HepG2 (cell line): ENCODE data around the gene TCF7L2.

Experiments used
- CREB1 ChIP-seq, 2 experiments: fragments of 450-650 bp in 1 of 2; IDR thresholded peaks; 2 replicates each; pipeline ENCODE4 v1.6.1; 2016 to 2017; ENCODE audit warnings: control low read depth in 1 of 2, mild to moderate bottlenecking in 1 of 2, missing compliant biosample characterization in 1 of 2, missing genetic modification characterization in 1 of 2
- CTCF ChIP-seq: sonication (generic); formaldehyde crosslinking; IDR thresholded peaks from 2 replicates; pipeline ENCODE4 v1.5.0; 2020; ENCODE audit warnings: mild to moderate bottlenecking, missing genetic modification reagents, moderate library complexity
- IRF9 ChIP-seq: sonication (generic); formaldehyde crosslinking; IDR thresholded peaks from 2 replicates; pipeline ENCODE4 v1.8.0; 2022; ENCODE audit warnings: missing genetic modification reagents, mild to moderate bottlenecking, borderline replicate concordance
- POLR2AphosphoS5 ChIP-seq: IDR thresholded peaks from 2 replicates; pipeline ENCODE4 v1.6.1; 2012; ENCODE audit warnings: low read depth, low read length
- REPIN1 ChIP-seq: sonication (generic); formaldehyde crosslinking; IDR thresholded peaks from 2 replicates; pipeline ENCODE4 v1.8.0; 2022; ENCODE audit warnings: missing genetic modification reagents, low read depth, mild to moderate bottlenecking, borderline replicate concordance
- RNF2 ChIP-seq: fragments of 450-650 bp; conservative IDR thresholded peaks from 2 replicates; pipeline ENCODE4 v1.6.1; 2016; ENCODE audit warnings: low read depth
- SUZ12 ChIP-seq: fragments of 150-350 bp; IDR thresholded peaks from 2 replicates; pipeline ENCODE4 v1.6.1; 2014; ENCODE audit warnings: low read depth, low read length
- XRCC5 ChIP-seq: fragments of 200-400 bp; formaldehyde crosslinking; optimal IDR thresholded peaks from 2 replicates; pipeline ENCODE3; 2017; ENCODE audit warnings: mild to moderate bottlenecking, low read length
- ZNF143 ChIP-seq: sonication (generic); formaldehyde crosslinking; IDR thresholded peaks from 2 replicates; pipeline ENCODE4 v1.4.0; 2020; ENCODE audit warnings: missing genetic modification reagents
- ZNF468 ChIP-seq: sonication (generic); formaldehyde crosslinking; IDR thresholded peaks from 2 replicates; pipeline ENCODE4 v1.8.0; 2022; ENCODE audit warnings: mild to moderate bottlenecking, moderate library complexity, missing genetic modification reagents

- TF ChIP-seq POLR2AphosphoS5 (no peak), RNF2 (no peak), XRCC5 (no peak), CREB1 (IDR thresholded peaks at IDR 0.05) (no peak), CREB1 (CRISPR knock-in tag; IDR thresholded peaks at IDR 0.05) (no peak), REPIN1 (CRISPR knock-in tag) (no peak), SUZ12 (no peak), ZNF143 (CRISPR knock-in tag) (no peak), CTCF (CRISPR knock-in tag) (no peak), ZNF468 (CRISPR knock-in tag) (no peak), IRF9 (CRISPR knock-in tag) (no peak)
Measured at GRCh38 chr10:112984756-112985155, 34.7 kb downstream of the TCF7L2 start.
